GM10266 (cell line): ENCODE measurements around the gene TFPI.

ENCODE experiments used
- DNase-seq: peaks from one replicate; pipeline ENCODE4 v3.0.0; 2012; ENCODE audit errors: extremely low spot score
- TF ChIP-seq, protein P1 (sequence below): IDR thresholded peaks from 2 replicates; pipeline ENCODE4 v1.5.1; 2012; ENCODE audit warnings: mild to moderate bottlenecking, low read depth; ENCODE audit not compliant: control insufficient read depth, insufficient read depth; ENCODE audit errors: missing control alignments

Gene TFPI

DNA sequence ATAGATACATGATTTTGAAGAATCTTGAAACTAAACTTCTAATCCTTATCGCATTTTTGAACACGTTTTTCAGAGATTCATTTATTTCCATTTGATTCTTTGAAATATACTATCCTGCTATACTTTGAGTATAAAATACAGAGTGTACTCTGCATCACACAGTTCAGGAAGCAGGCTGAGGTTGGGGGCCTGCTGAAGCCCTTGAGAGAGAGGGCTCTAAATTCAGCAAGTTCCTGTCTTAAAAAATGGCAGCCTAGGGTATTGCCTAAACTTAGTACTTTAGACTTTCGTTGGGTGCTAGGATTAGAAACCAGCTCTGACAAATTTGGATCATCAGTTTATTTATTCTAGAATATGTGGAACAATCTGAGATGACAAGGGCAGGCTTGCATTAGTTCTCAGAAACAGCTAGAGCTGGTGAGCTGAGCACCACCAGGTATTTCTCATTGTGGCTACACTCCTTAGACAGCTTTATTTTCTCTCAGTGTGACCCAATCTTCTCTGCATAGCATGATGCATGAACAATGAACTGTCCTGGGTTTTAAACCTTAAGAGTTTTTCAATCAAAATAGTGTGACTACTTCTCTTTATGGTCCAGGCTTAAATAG, 49.1 kb downstream of the TFPI start:
- DNase-seq = no peak
- TF ChIP-seq, protein P1, sequence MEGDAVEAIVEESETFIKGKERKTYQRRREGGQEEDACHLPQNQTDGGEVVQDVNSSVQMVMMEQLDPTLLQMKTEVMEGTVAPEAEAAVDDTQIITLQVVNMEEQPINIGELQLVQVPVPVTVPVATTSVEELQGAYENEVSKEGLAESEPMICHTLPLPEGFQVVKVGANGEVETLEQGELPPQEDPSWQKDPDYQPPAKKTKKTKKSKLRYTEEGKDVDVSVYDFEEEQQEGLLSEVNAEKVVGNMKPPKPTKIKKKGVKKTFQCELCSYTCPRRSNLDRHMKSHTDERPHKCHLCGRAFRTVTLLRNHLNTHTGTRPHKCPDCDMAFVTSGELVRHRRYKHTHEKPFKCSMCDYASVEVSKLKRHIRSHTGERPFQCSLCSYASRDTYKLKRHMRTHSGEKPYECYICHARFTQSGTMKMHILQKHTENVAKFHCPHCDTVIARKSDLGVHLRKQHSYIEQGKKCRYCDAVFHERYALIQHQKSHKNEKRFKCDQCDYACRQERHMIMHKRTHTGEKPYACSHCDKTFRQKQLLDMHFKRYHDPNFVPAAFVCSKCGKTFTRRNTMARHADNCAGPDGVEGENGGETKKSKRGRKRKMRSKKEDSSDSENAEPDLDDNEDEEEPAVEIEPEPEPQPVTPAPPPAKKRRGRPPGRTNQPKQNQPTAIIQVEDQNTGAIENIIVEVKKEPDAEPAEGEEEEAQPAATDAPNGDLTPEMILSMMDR = no peak

DNA sequence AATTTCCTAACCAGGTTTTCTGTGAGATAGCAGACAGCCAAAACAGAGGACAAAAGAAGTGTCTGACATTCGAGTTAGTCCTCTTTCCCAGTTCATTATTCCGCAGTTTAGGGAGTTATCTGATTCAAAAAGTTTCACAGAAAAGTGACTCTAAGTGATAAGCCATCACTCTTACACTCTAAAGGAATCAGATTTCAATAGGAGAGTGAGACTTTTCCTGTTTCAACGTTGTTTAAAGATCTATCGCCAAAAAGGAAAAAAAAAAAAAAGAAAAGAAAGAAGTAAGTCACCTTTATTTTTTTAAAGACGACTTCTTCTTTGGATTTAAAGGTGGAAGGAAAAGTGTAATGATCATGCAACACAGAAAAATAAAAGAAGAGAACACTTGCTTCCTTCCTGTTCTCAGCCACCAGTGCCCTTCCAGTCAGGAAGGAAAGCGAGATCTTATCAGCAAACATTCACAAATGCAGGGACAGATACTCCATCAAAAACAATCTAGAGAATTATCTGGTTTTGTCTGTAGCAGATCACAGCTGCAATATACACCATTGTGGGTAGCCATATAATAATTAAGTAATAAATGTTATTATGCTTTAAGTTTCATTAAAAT, 49.8 kb downstream of the TFPI start:
- no peak for DNase-seq
- TF ChIP-seq, protein P1 = no peak

DNA sequence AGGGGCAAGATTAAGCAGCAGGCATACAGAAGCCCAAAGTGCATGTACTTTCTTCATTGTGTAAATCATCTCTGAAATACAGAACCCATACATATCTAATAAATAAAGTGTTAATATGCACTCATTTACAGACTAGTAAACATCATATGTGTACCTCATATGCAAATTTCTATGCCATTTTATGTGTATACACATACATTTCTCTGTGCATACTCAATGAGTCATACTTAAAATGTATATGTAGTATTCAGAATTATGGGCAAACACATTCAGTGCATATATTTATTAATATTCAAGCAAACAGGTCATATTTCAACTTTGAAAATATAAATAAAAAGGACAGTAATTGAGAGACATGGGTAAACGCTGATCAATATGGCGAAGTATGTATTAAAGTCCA, 50.5 kb downstream of the TFPI start:
- no peak for DNase-seq
- TF ChIP-seq, protein P1 = no peak

DNA sequence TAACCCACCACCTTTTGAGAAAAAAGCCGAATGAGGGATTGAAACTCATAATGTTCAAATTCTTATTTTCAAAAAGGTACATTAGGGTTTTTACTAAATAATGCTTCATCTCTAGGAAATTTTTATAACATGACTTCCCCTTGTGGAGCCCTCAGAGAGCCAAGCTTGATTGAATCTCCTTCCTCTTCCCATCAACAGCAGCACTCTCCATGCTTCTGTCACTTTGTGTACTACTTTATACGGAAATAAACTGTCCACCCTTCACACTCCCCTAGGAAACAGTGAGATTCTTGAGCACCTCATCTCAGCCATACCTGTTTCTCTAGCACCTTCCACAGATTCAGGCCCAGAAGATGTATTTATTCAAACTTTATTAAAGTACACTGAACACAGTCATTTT, 51.8 kb downstream of the TFPI start:
- DNase-seq = no peak
- TF ChIP-seq, protein P1 = no peak

DNA sequence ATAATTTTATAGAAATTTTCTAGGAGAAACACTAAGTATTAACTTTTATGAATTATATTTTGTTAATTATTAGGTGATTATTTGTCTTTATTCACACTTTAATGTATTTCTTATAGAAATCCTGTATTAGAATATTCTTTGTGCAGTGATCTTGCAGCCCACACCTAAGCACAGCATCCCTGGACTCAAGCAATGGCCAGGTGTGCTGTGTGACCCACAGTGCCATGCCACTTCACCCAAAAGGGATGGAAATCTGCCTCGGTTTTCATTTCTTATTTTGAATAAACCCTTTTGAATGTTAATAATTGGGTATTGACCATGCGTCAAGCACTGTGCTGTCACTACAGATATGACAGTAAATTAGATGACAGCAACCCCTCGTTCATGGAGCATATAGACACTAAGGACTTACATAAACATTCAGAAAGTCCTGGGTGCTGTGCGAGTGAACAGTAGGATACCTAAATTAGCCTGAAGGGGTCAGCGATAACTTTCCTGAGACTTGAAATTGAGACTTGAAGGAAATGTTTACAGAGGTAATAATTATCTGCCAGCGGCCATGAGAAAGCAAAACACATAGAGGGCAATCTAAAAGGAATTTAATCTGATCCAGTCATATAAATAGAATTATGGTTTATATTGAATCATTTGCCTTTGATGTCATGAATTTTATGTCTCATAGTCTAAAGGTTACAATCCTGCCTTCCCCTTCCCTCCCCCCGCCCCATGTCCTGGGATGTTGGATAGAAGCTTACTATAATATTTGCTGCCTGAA, 53.5 kb downstream of the TFPI start:
- no peak for DNase-seq
- TF ChIP-seq, protein P1 = no peak

DNA sequence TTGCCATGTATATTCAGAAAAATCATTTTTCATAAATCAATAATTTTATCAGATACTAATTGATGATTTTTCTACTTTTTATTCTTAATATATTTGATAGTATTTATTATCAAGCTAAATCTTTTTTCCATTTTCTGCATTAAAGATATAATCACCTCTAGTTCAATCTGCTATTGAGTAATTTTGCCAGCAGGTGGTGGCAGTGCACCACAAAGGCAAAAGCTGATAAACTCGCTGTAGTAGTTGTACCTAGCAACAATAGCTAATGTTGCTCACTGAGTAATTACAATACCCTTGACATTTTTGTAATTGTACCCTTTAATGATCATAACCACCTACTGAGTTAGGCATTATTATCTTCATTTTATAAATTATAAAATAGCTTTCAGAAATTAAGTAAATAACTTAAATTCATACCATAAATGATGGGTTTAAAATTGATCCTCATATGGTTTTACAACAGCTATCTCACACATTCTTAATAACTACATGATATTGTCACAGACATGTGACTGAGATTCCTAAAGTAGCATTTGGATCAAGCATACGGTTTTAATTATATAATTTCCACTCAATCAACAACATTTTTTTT, 54.2 kb downstream of the TFPI start:
- DNase-seq = peak; percentile 21
- TF ChIP-seq, protein P1 = peak; percentile 68
